Fibroblast of skin of right quadriceps (primary cell): ENCODE data around the gene RAD51B.
"Not testable (repeated sequence)": the region's sequence is repeated elsewhere in the genome, so short reads cannot be mapped to it uniquely, and the experiment has no call there.

Experiments
- DNase-seq: peaks from one replicate; pipeline ENCODE4 v3.0.0-alpha.2; 2013

Gene RAD51B

DNA sequence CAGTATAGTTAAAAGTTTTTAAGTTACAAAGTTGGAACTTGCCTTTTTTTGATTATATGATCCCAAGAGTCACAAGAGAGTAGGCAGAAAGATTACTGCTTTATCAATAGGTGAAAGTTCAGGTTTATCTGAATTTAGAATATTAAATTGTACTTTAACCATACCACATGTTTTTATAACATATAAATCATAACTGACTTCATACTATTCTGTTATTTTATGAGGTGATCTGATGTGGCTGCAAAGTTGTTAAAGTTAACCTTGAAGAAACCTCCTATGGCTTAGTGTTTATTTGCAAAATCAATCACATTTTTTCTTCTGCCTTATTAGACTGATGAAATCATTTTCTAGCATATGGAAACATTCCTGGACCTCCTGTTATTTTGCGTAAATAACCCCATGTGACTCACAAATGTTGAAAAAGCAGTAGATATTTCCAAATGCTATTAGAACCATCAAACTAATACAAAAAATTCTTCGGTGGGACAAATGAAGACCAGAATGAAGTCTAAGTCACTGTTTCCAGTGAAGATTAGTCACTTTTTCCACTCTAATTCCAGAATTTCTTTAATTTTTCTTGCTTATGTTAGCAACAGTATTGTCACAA lies 132.1 kb downstream of the RAD51B start:
- DNase-seq = peak; percentile 86

DNA sequence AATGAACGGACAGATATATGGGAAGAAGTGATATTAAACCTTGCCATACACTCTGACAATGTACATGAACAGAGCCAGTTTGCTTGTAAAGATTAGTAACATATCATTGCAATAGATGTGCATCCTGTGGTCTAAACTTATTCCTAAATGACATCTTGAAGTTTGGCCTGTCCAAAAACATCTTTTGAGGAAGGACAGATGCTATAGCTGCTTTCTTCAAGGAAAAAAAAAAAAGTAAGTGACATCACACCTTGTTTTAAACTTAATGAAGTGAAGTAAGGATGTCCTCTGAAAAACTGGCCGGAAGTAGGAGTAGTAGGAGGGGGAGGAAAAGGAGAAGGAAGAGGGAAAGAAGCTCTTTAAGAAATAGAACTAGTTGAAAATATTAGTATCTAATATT lies 132.8 kb downstream of the RAD51B start:
- DNase-seq = no peak

DNA sequence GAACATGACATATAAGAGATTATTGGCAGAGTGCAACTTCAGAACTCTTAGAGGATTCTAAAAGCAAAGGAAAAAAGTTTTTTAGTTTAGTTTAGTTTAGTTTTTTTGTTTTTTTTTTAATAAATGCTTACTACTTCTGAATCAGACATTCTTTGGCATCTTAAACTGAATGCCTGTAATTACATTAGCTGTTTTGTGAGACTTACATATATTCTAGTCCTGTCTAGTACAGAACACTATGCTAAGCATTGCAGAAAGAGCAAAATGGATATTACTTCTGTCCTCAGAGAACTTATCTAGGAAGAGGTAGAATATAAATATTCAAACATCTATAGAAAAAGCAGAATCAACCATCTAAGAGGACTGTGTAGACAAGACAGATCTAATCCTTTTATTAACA lies 133.2 kb downstream of the RAD51B start:
- no peak for DNase-seq

DNA sequence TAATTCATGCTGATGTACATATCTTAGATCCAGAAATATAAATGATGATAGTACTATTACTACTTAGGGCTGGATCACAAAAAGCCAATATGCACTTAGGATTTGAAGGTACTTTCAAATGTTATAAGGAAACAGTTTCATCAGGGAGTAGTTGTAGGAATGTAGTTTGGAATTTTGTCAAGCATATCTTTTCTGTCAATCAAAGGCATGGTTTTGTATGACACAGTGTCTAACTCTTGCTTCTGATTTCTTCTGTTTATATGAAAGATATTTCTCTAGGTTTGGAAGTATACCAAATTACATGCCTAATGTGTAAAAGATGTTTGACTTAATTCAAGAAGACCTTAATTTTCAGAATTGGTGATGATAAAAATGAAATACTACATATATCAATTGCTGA lies 135.7 kb downstream of the RAD51B start:
- no peak for DNase-seq

DNA sequence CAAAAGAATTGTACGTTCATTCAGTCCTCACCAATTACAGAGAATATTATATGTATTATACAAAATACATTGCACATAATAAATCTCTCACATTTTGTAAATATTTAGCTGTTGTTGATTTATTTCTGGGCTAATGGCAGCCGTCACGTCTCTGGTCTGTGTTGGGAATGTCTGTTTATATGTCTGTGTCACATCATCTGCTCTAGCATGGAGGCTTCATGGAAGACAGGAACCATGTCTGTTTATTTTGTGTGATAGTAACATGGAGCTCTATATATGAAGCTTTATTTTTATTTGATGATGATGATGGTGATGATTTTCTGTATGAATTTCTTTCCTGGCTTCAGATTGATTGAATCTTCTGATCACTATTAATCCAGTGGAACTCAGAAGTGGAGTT lies 138.4 kb downstream of the RAD51B start:
- DNase-seq = no peak

DNA sequence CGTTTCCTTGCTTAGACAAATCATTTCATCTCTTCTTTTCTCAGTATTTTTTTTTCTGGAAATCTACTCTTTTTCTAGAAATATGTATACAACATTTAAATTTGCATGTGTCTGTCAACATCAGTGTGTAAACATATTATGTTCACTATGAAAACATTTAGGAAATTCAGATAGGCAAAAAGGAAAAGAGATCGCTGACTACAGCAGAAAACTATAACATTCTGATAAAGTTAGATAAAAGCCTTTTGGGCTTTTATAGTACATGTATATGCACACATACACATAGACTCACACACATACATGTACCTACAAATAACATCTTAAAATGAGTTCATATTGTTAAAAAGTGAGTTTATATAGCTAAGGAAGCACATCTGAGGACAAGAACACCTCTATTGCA lies 142.1 kb downstream of the RAD51B start:
- DNase-seq = no peak

DNA sequence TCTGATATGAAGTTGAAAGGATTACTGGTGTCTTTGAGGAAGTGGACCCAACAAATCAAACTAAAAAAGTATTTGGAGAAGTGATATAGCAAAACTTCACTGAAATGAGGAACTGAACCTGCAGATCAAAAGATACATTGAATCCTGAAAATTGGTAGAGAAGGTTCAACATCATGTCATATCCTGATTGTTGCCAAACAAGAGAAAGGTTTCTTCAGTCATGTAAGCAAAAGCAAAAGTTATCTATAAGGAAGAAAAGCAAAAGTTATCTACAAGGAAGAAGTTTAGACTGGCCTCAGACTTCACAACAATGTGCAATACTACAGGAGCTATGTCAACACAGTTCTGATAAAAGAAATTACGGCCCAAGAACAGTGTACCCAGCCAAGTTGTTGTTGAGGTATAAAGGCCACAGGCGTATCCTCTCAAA lies 142.7 kb downstream of the RAD51B start:
- no peak for DNase-seq

DNA sequence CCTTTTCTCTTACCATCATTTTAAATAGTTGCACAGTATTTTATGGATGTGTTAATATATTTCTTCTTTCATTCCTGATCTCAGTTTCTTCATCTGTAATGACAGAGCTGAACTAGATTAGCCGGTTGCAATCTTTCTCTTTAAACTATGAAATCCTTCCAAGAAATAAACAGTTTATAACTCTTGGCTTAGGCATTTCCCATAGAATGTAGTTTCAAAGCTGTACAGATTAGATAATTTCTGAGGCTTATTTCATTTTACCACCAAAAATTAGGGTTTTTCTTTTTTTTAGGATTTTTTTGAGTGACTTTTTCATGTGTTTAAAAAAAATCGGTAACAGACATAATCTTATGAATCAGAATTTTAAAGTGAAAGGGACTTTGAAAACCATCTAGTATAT lies 144.0 kb downstream of the RAD51B start:
- no peak for DNase-seq

DNA sequence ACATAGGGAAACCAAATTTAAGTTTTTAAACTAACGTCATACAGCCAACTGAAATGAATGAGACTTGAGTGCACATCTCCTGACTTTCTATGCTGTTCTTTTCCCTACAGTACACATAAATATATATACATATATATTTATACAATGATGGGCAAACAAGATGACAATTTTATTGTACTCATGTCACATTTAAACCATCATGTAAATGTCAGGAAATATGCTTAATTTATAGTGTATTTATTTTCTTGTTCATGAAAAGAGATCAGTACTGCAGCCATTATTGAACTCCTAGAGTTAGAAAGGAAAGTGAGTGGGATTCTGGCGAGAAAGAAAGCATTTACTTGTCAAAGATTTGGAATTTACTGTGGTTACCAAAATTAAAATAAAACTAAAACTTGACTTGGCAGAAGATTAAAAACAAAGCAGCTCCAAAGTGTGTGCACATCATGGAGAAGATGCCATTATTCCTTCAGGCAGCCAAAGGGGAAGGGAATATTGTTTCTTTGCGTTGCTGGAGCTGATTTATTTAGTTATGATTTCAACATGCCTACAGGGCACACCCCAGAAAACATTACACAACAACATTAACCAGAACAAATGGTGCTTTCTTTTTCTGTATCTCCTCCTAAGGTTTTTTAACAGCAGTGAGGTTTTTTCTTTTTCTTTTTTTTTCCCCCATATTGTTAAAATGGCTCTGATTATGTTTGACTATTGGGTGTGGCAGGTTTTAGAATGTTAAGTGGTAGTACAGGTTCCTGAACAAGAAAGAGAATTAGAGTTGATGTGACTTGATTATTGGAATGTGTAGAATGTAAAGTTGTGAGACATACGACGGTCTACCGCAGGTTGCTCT lies 144.6 kb downstream of the RAD51B start:
- peak; percentile 58 for DNase-seq

DNA sequence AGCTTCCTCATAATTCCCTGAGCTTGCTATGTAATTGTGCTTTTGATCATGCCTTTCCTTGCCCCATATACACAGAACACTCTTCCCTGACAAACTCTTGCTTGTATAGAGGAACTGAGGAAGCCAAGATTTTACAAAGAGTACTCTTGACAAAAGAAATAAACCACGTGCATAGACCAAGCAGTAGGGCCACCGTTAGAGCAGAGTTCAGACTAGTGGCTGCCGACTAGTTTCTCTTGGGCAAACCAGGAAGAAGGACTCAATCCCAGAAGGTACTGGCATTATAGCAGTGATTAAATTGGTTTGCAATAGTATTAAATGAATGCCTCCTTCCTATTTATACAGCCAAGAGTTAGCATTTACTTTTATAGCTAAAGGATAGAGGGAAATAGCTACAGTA lies 146.1 kb downstream of the RAD51B start:
- no peak for DNase-seq

DNA sequence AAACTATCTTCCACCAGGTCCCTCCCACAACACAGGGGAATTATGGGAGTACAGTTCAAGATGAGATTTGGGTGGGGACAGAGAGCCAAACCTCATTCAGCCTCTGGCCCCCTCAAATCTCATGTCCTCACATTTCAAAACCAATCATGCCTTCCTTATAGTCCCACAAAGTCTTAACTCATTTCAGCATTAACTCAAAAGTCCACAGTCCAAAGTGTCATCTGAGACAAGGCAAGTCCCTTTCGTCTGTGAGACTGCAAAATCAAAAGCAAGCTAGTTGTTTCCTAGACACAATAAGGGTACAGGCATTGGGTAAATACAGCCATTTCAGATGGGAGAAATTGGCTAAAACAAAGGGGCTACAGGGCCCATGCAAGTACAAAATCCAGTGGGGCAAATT lies 147.6 kb downstream of the RAD51B start:
- no peak for DNase-seq

DNA sequence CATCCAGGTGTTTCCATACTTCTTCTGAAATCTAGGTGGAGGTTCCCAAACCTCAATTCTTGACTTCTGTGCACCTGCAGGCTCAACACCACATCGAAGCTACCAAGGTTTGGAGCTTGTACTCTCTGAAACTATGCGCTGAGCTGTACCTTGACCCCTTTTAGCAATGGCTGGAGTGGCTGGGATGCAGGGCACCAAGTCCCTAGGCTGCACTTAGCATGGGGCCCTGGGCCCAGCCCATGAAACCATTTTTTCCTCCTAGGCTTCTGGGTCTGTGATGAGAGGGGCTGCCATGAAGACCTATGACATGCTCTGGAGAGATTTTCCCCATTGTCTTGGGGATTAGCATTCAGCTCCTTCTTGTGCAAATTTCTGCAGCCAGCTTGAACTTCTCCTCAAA lies 148.4 kb downstream of the RAD51B start:
- DNase-seq = not testable (repeated sequence)

DNA sequence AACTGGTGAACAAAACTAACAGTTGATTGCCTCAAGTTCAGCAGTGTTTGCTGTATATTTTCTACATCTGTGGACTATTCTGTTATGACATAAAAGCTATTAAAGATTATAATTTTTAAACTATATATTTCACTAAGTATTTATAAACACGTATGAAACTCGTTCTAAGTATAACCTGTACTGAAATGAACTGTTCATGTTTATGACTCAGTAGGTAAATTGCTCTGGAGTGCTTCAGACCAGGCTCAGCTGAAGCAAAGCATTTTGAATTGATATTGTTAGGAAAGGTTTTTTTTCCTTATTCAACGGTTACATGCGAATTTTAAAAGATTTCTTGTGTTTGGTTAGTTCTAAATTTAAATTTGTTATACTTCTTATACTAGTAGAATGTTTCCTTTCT lies 151.3 kb downstream of the RAD51B start:
- DNase-seq = no peak

DNA sequence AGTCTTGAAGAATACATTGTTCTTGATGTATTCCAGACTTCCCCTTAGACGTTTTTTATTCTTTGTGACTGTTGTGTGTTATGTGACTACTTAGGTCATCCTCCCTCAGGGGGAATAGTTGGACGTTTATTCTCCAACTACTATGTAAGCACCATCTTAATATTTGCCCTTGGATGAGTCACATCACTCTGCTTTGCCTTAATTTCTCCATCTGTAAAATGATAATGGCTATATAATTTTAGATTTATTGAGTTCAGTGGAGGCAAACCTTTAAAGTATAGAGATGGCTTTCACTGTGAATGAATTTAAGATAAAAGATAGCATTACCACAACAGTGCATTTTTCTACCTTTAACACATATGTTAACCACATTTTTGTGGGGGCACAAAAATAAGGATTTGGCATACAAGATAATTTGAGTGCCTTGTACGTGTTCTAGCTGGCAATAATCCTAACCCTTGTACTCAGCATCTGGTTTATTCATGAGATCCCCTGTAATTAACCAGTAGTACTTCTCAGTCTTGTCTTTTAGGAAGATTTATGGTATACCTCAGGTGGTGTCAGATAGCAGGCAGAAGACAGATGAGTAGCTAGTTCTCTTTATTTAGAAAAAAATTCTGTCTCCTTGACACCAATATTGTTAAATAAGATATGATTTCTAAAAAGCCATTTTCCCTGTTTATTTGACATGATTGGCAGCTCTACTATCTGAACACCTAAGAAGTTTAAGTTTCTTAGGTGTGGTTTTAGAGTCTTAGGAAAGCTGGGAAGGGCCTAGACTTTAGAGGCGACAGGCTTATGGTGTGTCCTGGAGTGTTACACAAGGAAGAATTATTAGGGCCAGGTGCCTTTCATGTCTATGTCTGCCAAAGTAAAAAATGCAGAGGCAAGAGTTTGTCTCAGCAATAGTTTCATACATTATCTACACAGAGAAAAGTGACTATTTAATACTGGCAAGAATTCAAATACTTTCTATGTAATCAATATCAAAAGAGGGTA lies 152.3 kb downstream of the RAD51B start:
- DNase-seq = peak; percentile 45

DNA sequence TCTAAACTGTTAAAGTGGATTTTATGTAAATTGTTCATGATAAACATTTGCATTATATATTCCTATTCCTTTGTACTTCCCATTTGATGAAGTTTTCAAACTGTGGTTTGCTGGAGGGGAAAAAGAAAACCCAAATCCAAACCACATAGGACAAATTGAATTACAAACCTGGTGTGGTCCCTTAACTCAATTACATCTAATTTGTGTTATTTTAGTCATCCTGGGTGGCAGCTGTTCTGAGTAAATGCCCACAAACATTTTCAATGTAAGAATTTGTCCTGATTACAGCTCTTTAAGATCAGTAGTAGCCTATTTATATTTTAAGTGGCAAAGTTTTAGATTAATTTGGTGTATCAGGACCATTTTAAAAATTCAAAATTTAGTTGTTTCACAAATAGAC lies 153.9 kb downstream of the RAD51B start:
- DNase-seq = no peak

DNA sequence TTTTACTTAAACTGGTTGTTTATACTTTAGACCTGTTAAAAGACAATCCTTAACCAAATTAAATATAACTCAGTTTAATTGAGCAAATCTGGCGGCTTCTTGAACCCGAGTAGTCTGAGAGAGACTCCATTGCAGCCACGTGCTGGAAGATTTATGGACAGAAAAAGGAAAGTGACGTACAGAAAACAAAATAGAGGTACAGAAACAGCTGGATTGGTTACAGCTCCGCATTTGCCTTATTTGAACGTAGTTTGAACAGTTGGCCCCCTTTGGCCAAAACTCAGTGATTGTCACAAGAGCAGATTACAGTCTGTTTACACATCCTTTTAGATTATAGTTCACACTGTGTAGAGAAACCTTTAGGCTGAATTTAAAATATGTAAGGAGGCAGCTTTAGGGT lies 155.9 kb downstream of the RAD51B start:
- DNase-seq = no peak

DNA sequence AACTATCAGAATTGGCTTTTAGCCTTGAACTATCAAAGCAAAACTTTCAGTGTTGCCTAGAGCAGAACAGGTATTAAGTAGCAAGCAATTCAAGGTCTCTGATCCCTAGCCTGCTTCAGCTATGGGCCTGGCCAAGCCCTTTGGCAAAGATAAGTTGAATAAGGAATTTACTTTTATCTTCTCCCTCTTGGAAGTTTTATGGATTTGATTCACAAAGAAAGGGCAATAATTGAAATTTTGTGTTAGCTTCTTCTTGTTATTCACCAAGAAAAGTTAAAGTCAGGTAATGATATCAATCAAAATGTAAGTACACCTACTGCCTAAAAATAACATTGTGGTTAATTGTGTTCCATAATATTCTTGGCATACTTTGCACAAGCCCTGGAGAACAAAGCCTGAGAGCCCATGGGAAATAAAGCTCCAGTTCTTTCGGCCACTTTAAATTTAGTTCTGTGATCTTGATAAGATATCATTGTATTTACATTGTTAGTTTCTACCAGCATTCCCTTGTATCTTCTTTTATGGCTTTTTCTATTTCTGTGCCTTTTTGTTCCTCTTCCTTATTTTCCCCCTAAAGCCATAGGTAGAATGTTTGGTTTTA lies 158.0 kb downstream of the RAD51B start:
- no peak for DNase-seq

DNA sequence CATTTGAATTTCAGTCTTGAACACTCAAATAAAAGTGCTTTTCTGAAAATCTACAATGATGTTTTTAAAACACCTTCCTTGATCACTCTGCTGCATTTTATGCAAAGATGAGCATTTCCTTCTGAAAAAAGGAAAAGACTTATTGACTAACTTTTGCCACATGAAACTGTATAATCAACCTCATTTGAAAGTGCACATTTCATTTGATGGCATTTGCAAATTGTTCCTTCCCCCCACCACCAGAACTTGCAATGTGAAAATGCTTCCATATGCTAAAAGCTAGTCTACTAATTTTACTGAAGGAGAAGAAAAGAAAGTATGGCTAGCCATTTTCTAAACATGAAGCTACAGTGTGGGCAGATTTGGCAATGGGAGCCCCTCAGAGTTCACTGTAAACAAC lies 159.2 kb downstream of the RAD51B start:
- no peak for DNase-seq

DNA sequence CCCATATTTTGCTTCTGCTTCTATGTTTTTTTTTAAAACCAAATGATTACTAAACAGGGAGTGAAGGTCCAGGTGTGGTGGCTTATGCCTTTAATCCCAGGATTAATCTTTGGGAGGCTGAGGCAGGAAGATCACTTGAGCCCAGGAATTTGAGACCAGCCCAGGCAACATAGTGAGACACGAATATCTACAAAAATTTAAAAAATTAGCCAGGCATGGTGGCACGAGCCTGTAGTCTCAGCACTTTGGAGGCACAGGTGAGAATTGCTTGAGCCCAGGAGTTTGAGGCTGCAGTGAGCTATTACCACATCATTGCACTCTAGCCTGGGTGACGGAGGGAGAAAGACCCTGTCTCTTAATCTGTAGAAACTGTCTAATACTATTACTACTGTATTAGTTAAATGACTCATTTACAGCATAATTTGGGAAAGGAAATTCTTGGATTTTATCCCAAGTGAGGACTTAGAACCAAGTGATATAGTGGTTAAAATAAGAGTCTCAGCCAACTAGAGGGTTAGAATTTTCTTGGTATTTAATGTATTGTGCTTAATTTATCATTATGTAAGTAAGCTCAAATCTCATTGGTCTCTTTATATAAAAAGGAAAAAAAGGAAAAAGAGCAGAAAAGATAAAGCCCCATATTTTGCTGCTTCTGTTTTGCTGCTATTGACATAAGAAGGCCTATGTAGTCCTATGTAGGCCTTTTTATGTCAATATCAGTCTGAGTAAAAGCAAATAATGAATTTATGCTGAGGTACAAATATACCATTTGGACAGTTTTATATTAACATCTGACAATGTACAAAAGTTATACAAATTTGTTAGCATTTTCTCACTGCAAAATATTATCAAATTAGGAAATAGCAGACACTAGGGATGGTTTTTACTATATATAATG lies 163.4 kb downstream of the RAD51B start:
- peak; percentile 51 for DNase-seq

DNA sequence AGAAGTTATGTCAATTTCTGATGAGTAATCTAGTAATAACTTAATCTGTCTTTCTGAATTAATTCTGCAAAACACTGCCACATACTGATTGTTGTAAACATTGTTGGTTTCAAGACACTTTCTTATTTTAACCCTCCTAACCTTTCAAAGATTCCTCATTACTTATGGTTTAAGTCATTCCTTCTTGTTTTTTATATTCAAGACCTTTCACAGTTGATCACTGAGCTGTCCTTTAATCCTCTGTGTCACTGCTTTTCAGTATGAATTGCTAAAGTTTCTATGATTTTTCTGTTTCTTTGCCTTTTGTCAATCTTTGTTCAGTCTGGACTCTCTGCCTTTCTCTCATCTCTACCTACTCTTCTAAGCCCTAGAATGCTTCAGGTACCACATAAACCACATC lies 164.7 kb downstream of the RAD51B start:
- no peak for DNase-seq

DNA sequence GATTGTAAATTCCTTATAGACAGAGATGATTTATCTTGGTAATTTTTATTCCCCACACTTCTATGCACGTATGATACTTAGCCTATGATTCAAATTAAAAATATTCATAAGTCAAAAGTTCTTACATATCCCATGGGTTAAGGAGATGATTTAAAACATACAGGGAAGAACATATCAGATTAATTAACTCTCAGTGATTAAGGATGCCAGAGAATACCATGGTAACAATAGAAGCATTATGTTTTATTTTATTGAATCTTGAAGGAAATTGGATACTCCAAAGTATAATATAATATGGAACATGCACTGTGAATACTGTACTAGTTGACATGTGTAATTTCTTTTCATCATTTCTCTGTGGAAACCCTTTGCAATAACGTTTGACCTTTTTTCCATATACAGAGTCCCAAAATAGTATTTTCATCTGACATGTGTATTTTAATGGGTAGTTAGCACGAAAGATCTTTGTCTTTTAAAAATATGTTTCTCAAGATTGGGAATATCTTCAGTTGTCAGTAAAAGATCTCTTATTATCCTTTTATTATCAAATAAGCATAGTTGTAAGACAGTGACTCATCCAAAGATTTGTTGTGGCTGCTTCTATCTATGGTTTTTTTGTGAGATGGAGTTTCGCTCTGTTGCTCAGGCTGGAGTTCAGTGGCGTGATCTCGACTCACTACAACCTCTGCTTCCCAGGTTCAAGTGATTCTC lies 166.7 kb downstream of the RAD51B start:
- DNase-seq = peak; percentile 84
